Measurements from ENCODE around the gene EEPD1.
"Not testable (repeated sequence)": the region's sequence is repeated elsewhere in the genome, so short reads cannot be mapped to it uniquely, and the experiment has no call there.

Gene EEPD1

GRCh38 chr7:36129048-36129534, 24.0 kb upstream of the EEPD1 start:
- DNase-seq, result no peak

DNA sequence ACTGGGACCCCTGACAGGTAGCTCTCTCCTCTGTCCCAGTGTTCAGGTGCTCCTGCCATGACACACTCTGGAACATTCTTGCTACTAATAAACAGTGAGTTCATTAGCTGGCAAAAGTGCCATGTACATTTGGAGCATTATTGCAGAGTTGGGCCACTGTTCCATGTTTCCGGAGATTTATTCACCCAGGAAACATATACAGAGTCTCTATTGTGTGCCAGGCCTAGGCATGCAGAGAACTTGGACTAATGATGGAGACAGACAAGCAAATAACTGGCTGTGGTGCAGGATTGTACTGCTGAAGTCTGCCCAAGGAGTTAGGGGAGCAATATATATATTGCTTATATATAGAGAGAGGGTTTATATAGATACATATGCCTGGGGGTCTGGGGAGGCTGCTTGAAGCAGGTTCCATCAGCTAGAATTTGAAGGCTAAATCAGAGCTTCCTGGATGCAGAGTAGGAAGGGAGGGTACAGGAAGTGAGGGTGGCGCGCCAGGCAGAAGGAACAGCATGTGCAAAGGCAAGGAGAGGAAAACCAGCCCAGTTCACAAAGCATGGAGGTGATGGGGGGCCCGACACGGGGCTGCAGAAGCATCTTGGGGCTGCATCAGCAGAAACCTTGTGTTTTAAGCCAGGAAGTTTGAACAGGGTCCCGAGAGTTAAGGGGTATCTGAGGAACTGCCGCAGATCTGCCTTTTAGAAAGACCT, 22.7 kb upstream of the EEPD1 start:
- DNase-seq, result no peak

GRCh38 chr7:36131026-36131425, 22.0 kb upstream of the EEPD1 start:
- no peak for DNase-seq

GRCh38 chr7:36131499-36131898, 21.6 kb upstream of the EEPD1 start:
- no peak for DNase-seq

DNA sequence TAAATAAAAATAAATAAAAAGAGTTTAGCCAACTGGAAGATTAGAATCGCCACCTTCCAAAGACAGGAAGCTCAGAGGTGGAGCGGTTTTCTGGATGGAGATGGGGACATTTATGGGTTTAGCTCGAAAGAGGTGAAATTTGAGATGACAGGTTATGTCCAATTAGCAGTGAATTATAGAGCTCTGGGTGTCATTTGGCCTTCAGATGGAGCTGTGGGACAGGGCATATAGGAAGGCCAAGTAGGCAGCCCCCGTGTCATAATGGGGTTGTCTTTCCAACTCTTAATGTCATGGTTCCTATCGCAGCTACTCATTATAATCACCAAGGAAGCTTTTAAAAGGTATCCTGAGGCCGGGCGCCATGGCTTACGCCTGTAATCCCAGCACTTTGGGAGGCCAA, 21.0 kb upstream of the EEPD1 start:
- DNase-seq, result no peak

GRCh38 chr7:36135700-36136099, 17.4 kb upstream of the EEPD1 start:
- no peak for DNase-seq

DNA sequence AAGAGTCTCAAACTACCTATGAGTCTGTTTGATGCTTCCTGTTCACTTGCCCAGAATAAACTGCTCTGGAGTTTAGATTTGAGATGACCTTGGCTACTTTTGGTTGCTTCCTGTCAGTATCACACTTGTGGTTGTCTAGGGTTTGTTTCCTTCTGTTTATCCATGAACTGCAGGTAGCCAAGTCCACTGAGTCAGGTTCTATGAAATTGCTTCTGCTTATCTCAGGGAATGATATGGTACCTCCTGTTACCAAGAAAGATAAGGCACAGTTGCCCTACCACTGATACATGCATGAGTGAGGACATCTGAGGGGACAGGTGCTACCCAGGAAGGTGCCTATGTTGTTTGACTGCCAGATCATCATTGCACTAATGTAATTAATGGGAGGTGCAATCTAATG, 15.8 kb upstream of the EEPD1 start:
- no peak for DNase-seq

DNA sequence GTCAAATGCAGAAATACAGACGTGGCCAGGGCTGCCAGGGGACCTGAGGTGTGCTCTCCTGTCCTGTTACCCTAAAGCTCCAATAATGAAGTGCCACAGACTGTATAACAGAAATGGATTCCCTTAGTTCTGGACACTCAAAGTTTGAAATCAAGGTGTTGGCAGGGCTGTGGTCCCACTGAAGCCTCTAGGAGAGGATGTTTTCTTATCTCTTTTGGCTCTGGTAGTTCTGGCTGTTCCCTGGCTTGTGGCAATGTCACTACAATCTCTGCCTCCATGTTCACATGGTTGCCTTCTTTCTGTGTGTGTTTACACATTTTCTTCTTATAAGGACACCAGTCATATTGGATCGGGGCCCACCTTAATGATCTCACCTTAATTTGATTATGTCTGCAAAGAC, 15.3 kb upstream of the EEPD1 start:
- no peak for DNase-seq

DNA sequence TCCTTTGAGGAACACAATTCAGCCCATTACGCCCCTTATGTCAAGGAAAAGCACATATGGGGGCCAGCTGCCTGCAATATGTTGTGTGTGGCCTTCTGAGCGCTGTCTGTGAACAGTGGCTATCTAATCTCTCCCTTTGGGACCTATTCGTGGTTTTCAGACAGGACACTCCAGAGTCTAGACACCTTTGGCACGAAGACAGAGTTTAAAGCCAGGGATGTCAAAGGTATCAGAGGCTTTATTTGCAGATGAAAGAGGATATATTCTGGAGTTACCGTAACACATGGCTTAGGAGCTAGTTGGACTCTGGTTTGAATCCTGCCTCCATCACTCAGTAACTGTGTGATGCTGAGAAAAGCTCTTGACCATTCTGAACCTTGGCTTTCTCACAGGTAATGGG, 14.8 kb upstream of the EEPD1 start:
- no peak for DNase-seq

- no peak for DNase-seq
Observed at GRCh38 chr7:36141351-36141750, 11.7 kb upstream of the EEPD1 start.

GRCh38 chr7:36141850-36142249, 11.2 kb upstream of the EEPD1 start:
- DNase-seq, result no peak

GRCh38 chr7:36144189-36144588, 8.9 kb upstream of the EEPD1 start:
- no peak for DNase-seq

GRCh38 chr7:36145686-36146085, 7.4 kb upstream of the EEPD1 start:
- no peak for DNase-seq

DNA sequence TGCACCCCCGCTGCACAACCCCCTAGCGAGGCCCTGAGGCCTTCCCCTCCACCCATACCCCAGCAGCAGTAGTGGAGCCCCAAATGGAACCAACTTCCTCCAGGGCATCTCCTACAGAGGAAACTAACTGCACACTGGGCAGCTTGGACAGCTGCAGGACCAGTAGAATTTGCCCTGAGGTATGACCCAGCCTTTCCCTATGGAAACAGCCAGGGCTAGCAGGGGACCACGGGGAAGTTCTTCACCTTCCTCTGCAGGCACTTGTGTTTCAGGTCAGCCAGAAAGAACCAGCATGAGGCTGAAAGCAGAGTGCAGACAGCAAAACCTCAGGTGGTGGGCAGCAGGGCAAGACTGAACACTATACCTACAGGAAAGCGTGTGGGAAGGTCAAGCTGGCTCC, 5.7 kb upstream of the EEPD1 start:
- no peak for DNase-seq

DNA sequence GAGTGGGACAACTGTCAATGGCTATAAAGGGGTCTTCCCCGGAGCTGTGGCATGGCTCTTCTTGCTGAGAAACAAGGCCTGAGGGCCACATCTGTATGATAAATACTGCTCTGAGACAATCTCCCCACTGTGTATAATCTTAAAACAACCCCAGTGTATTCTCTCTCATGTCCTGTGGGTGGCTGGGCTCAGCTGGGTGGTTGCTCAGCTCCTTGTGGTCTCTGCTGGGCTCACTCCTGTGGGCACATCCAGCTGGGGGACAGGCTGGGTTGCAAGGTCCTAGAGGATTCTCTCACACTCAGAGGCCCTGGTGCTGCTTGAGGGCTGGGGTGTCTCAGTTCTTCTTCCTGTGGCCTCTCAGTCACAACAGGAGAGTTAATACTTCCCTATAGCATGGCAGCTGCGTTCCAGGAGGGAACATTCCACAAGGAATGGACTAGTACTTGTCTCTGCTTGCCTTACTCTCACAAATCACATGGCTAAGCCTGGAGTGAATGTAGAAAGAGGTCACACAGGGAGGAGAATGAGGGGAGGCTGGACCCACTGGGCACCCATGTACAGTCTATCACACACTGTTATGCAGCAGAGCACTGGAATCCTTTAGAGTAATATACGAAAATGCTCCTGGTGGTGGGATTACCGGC, 4.5 kb upstream of the EEPD1 start:
- DNase-seq, result no peak

DNA sequence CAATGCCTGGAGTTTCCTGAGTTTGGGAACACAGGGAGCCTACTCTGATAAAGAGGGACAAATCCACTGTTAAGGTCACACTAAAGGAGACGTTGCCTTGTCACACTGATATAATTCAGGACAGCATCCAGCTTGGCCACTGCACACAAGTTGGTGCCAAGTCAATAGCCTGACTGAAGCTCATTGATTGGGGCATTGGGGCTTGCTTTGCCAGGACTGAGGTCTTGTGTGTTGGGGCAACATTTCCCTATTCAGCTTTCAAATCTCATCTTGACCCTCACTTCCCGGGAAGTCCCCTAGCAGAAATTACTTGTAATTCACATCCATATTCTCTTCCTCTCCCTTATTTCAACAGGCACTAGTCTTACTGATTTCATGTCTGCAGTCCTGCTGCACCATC, 3.8 kb upstream of the EEPD1 start:
- not testable (repeated sequence) for DNase-seq

DNA sequence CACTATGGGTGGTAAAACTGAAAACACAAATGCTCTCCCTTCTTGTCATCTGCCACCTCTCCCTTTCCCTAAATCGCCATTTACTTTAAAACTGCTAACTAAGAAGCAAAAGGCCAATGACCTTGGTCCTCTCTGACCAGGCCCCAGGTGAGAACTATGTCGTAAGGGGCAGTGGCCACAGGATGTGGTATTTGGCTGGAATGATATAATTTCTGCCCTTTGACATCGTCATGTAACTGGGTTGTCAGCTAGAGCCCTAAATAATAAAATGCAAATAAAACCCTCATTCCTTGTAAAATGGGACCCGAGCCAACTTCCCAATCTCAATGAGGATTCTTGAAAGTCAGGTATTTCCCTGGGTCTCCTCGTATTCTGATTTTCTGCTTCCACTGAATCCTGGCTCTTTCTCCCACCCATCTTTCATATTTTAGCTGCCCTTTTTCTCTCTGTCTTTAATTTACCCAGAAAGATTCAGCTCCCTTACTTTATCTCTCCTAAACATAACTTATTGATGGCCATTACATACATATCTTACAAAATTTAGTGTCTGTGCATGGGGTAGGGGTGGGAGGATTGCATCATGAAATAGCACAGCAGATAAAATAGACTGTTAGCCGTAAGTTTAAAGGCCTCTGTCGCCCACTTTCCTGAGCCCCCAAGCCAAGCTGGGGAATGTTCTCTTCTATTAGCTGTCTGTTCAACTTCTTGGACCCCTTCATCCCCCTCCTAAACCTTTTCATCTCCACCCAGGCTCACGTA, 3.2 kb upstream of the EEPD1 start:
- no peak for DNase-seq

GRCh38 chr7:36151921-36152755, 916 bp upstream of the EEPD1 start:
- no peak for DNase-seq

- no peak for DNase-seq
Observed at GRCh38 chr7:36153571-36154097, 580 bp downstream of the EEPD1 start.

GRCh38 chr7:36154255-36155212, 1.5 kb downstream of the EEPD1 start:
- DNase-seq, result no peak

- no peak for DNase-seq
Observed at GRCh38 chr7:36155811-36156361, 2.8 kb downstream of the EEPD1 start.
